Stimulated activated CD8-positive, alpha-beta memory T cell treated with anti-CD3 and anti-CD28 coated beads, Interleukin-4, amount 100 ng/mL, for 1 hour (primary cell): ENCODE measurements around the gene ICA1.

Source experiments
- DNase-seq, 2 donors: peaks; one replicate each; pipeline ENCODE4 v3.0.0-alpha.2; 2020; ENCODE audit warnings: low read depth in 2 of 2, low spot score in 1 of 2

The ICA1 gene

GRCh38 chr7:8161364-8161828 is 100.6 kb downstream of the ICA1 start:
- DNase-seq: no peak

GRCh38 chr7:8160779-8161345 is 101.1 kb downstream of the ICA1 start:
- DNase-seq: no peak

GRCh38 chr7:8160250-8160649 is 101.7 kb downstream of the ICA1 start:
- no peak for DNase-seq

GRCh38 chr7:8159595-8159994 is 102.4 kb downstream of the ICA1 start:
- no peak for DNase-seq

- DNase-seq: no peak
Measured at GRCh38 chr7:8157296-8157695, 104.7 kb downstream of the ICA1 start.

GRCh38 chr7:8155836-8156235 is 106.1 kb downstream of the ICA1 start:
- DNase-seq: no peak

GRCh38 chr7:8154272-8154671 is 107.7 kb downstream of the ICA1 start:
- no peak for DNase-seq

- DNase-seq: no peak
Measured at GRCh38 chr7:8152489-8153192, 109.3 kb downstream of the ICA1 start.

GRCh38 chr7:8151161-8151725 is 110.7 kb downstream of the ICA1 start:
- DNase-seq: no peak

- DNase-seq: no peak
Measured at GRCh38 chr7:8149222-8149621, 112.7 kb downstream of the ICA1 start.

- DNase-seq: no peak
Measured at GRCh38 chr7:8147760-8148463, 114.1 kb downstream of the ICA1 start.

GRCh38 chr7:8146788-8147413 is 115.1 kb downstream of the ICA1 start:
- DNase-seq: no peak

- DNase-seq: no peak
Measured at GRCh38 chr7:8146106-8146787, 115.7 kb downstream of the ICA1 start.

- no peak for DNase-seq
Measured at GRCh38 chr7:8144856-8145255, 117.1 kb downstream of the ICA1 start.

- DNase-seq: no peak
Measured at GRCh38 chr7:8143151-8143874, 118.7 kb downstream of the ICA1 start.

- no peak for DNase-seq
Measured at GRCh38 chr7:8142477-8142876, 119.5 kb downstream of the ICA1 start.

- no peak for DNase-seq
Measured at GRCh38 chr7:8141070-8141469, 120.9 kb downstream of the ICA1 start.

- DNase-seq: no peak
Measured at GRCh38 chr7:8136051-8136730, 125.8 kb downstream of the ICA1 start.

- no peak for DNase-seq
Measured at GRCh38 chr7:8135417-8135816, 126.5 kb downstream of the ICA1 start.
